Endodermal cell (in vitro differentiated cells): ENCODE data around the gene KCTD17. TPM values are rescaled to one million over a fixed set of nuclear protein-coding genes. Genes with fewer than 3 reads are reported as not detected.

Experiments
- DNase-seq: peaks from one replicate; pipeline ENCODE4 v3.0.0-alpha.2; 2017
- H3K27ac ChIP-seq: 2 replicates; pipeline ENCODE4 v1.5.1; 2013; ENCODE audit warnings: mild to moderate bottlenecking, low read depth, low read length, moderate library complexity
- H3K27me3 ChIP-seq: 2 replicates; pipeline ENCODE4 v1.6.1; 2013; ENCODE audit warnings: mild to moderate bottlenecking, low read length, moderate library complexity; ENCODE audit not compliant: insufficient read depth, control insufficient read depth, poor library complexity, severe bottlenecking
- H3K36me3 ChIP-seq: 2 replicates; pipeline ENCODE4 v1.7.0; 2013; ENCODE audit warnings: mild to moderate bottlenecking, low read length, moderate library complexity; ENCODE audit not compliant: control insufficient read depth, insufficient read depth
- H3K4me1 ChIP-seq: one replicate; pipeline ENCODE4 v1.7.0; 2013; ENCODE audit warnings: low read length; ENCODE audit not compliant: control insufficient read depth, insufficient read depth
- H3K4me3 ChIP-seq: 2 replicates; pipeline ENCODE4 v1.5.1; 2013; ENCODE audit warnings: mild to moderate bottlenecking, low read length, moderate library complexity
- H3K9ac ChIP-seq: 2 replicates; pipeline ENCODE4 v1.6.1; 2013; ENCODE audit warnings: mild to moderate bottlenecking, low read length, moderate library complexity; ENCODE audit not compliant: poor library complexity, severe bottlenecking; ENCODE audit errors: extremely low read depth
- H3K9me3 ChIP-seq: 2 replicates; pipeline ENCODE4 v1.6.1; 2013; ENCODE audit warnings: mild to moderate bottlenecking, low read length, moderate library complexity; ENCODE audit not compliant: control insufficient read depth
- H3K27ac Mint-ChIP-seq: 2 replicates; pipeline ENCODE4 v1.8.0; 2020; ENCODE audit warnings: mixed read lengths
- H3K27me3 Mint-ChIP-seq: 2 replicates; pipeline ENCODE4 v1.8.0; 2021; ENCODE audit warnings: mild to moderate bottlenecking, mixed read lengths; ENCODE audit not compliant: insufficient read depth
- H3K36me3 Mint-ChIP-seq: 2 replicates; pipeline ENCODE4 v1.8.0; 2020; ENCODE audit warnings: low read depth, mixed read lengths
- H3K4me1 Mint-ChIP-seq: 2 replicates; pipeline ENCODE4 v1.8.0; 2020; ENCODE audit warnings: mixed read lengths
- H3K4me3 Mint-ChIP-seq: 2 replicates; pipeline ENCODE4 v1.8.0; 2020; ENCODE audit warnings: mild to moderate bottlenecking, moderate library complexity, mixed read lengths
- H3K9me3 Mint-ChIP-seq: 2 replicates; pipeline ENCODE4 v1.8.0; 2020; ENCODE audit warnings: mild to moderate bottlenecking, mixed read lengths
- WGBS, 2 experiments: methylation state at CpG; one replicate each; pipeline versions ENCODE4 v1.1.5 to v1.1.7; 2013; ENCODE audit warnings: missing lambda C conversion rate in 2 of 2, mixed read lengths in 1 of 2; ENCODE audit not compliant: insufficient coverage in 1 of 2, insufficient read length in 1 of 2; 5-methylcytosine and 5-hydroxymethylcytosine counted together
- total RNA-seq, 2 donors: library from RNA; stranded (reverse); fragmentation: NEBNext Ultra II Directional in 1 of 2; extraction: Animal tissue kit (Norgen Biotek cat#: 25700) in 1 of 2; gene quantifications; 2 replicates in 1 of 2; 3 replicates in 1 of 2; pipeline ENCODE4 v1.2.1, GENCODE V29; 2021
- TF ChIP-seq, protein P1 (sequence below): fragments of 200-600 bp; sonication (generic); conservative IDR thresholded peaks from 2 replicates; pipeline ENCODE4 v1.5.0; 2021; ENCODE audit warnings: antibody characterized with exemption, mild to moderate bottlenecking

KCTD17 gene
- total RNA-seq, 2 donors from 2014 or later = 35.4 to 37.0 TPM

DNA sequence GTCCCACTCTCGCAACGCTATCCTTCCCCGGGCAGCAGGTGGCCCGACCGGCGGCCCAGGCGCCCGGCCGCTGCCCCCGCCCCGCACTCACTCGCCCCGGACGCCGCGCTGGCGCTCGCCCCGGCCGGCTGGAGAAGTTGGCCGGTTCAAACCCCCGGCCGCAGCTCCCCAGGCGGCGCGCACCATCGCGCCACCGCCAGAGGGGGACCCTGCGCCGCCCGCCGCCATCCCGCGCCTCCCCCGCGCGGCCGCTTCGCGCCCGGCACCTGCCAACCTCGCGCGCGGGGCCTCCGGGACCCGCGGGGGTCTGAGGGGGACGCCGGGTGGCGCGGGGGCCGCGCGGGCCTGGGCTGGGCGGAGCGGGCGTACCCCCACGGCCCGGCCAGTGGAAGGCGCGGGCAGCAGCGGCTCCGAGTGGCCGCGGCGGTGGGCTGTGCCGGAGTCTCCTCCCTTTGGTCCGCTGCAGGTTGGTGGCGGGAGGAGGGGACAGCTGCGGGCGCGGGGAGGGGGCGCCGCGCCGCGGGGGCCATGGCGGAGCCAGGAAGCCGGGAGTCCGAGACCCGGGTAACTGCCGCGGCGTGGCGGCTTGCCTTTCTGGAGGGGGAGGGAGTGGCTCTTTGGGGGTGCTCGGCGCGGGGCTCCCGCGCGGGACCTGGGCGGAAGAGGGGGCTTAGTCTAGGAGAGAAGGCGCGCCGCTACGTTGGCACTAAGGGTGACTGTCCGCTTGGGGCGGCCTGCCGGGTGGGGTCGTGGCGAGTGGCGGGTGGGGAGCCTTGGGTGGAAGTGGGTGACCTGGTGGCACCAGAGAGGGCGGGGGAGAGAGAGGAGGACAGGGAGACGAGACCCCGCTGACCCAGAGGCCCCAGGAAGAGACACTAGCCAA lies 32.0 kb upstream of the KCTD17 start, which contains the start of the genes MPST and TST:
MPST (plus strand) TSS at position 434 of the 883 bp plus-strand sequence; CDS start at position 529, 95 bp downstream.
TST (minus strand) TSS at position 139 of the 883 bp plus-strand sequence. CDS start 715 bp downstream, outside the sequence.
- Histone ChIP-seq H3K9me3 (no peaks in the 10 kb centered on the region), H3K4me3 (peak within 1 kb of the TSS; percentile 87), H3K4me1 (peaks cover 11% of the 10 kb centered on the region), H3K9ac (peak within 1 kb of the TSS; percentile 73), H3K27me3 (no peaks in the 10 kb centered on the region), H3K36me3 (peaks cover 18% of the 10 kb centered on the region), H3K27ac (peak within 1 kb of the TSS; percentile 73)
- WGBS, 2 experiments = 0% methylated on average over 25 to 104 of the region's 107 CpGs
- peak; percentile 88 for DNase-seq
- TF ChIP-seq, protein P1, sequence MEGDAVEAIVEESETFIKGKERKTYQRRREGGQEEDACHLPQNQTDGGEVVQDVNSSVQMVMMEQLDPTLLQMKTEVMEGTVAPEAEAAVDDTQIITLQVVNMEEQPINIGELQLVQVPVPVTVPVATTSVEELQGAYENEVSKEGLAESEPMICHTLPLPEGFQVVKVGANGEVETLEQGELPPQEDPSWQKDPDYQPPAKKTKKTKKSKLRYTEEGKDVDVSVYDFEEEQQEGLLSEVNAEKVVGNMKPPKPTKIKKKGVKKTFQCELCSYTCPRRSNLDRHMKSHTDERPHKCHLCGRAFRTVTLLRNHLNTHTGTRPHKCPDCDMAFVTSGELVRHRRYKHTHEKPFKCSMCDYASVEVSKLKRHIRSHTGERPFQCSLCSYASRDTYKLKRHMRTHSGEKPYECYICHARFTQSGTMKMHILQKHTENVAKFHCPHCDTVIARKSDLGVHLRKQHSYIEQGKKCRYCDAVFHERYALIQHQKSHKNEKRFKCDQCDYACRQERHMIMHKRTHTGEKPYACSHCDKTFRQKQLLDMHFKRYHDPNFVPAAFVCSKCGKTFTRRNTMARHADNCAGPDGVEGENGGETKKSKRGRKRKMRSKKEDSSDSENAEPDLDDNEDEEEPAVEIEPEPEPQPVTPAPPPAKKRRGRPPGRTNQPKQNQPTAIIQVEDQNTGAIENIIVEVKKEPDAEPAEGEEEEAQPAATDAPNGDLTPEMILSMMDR = peak; percentile 44
- peaks cover 19% of the 10 kb centered on the region for H3K36me3 Mint-ChIP-seq
- H3K27ac Mint-ChIP-seq = peak within 1 kb of the TSS; percentile 89
- peak within 1 kb of the TSS; percentile 92 for H3K4me3 Mint-ChIP-seq
- H3K4me1 Mint-ChIP-seq = peaks cover 15% of the 10 kb centered on the region
- no peaks in the 10 kb centered on the region for H3K9me3 Mint-ChIP-seq
- H3K27me3 Mint-ChIP-seq = no peaks in the 10 kb centered on the region

DNA sequence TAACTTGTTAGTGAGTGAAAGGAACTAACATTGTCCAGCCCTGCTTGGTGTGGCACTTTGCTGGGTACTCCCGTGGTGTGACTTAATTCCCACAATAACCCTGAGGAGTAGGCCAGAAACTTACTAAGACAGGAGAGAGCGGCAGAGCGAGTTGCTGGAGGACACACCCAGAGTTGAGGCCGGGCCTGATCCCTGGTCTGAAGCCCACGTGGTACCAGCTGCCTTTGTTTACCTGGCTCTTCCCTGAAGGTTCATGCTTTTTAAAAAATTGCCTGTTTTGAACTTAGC lies 31.4 kb upstream of the KCTD17 start:
- H3K4me3 ChIP-seq = peak overlapping the region; percentile 87
- no peaks in the 10 kb centered on the region for H3K9me3 Mint-ChIP-seq
- H3K27me3 Mint-ChIP-seq = no peaks in the 10 kb centered on the region
- no peak for DNase-seq
- peak overlapping the region; percentile 89 for H3K27ac Mint-ChIP-seq
- peaks cover 11% of the 10 kb centered on the region for H3K4me1 ChIP-seq
- H3K4me3 Mint-ChIP-seq = peak overlapping the region; percentile 92
- 12 to 18% methylated on average over 2 to 5 of the region's 5 CpGs for WGBS, 2 experiments
- H3K4me1 Mint-ChIP-seq = peaks cover 12% of the 10 kb centered on the region
- TF ChIP-seq, protein P1 = no peak
- H3K9me3 ChIP-seq = no peaks in the 10 kb centered on the region
- H3K36me3 ChIP-seq = peaks cover 23% of the 10 kb centered on the region
- H3K27me3 ChIP-seq = no peaks in the 10 kb centered on the region
- peak overlapping the region; percentile 73 for H3K9ac ChIP-seq
- H3K36me3 Mint-ChIP-seq = peaks cover 24% of the 10 kb centered on the region
- peak overlapping the region; percentile 73 for H3K27ac ChIP-seq

DNA sequence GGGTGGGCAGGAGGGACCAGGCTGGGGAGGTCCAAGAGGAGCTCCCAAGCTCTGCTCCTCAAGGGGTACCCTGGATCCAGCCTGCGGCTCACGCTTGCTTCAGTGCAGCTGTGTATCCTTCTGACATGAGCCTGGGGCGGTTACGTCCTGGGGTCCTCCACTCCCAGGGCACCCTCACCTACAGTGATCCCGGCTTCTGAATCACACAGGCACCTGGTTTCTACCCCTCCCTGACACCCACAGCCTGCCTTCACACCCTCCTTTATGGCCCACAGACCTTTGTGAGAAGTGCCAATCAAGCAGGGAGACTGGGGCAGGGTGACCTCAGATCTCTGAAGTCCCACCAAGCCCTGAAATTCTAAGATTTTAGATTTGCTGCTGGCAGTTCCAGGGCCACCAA lies 30.5 kb upstream of the KCTD17 start:
- Histone ChIP-seq H3K9ac (no peak overlapping the region), H3K36me3 (peaks cover 32% of the 10 kb centered on the region), H3K27ac (no peak overlapping the region), H3K4me1 (peaks cover 11% of the 10 kb centered on the region), H3K27me3 (no peaks in the 10 kb centered on the region), H3K4me3 (no peak overlapping the region), H3K9me3 (no peaks in the 10 kb centered on the region)
- Mint-ChIP-seq H3K27me3 (no peaks in the 10 kb centered on the region), H3K4me1 (peaks cover 6% of the 10 kb centered on the region), H3K4me3 (peak overlapping the region; percentile 92), H3K9me3 (no peaks in the 10 kb centered on the region), H3K36me3 (peaks cover 33% of the 10 kb centered on the region), H3K27ac (no peak overlapping the region)
- DNase-seq = no peak
- TF ChIP-seq, protein P1 = no peak
- 92 to 100% methylated on average over 2 to 5 of the region's 5 CpGs for WGBS, 2 experiments
